ENCODE measurements around the gene MSRB3. TPM values are rescaled to one million over a fixed set of nuclear protein-coding genes. Genes with fewer than 3 reads are reported as not detected.
"Not testable (repeated sequence)": the region's sequence is repeated elsewhere in the genome, so short reads cannot be mapped to it uniquely, and the experiment has no call there.

Gene MSRB3
- total and polyA plus RNA-seq, 8 donors: 10.7 to 142 (median 27.8) TPM

GRCh38 chr12:65474831-65475230 lies 196.3 kb downstream of the MSRB3 start:
- no peak for DNase-seq
- 89 to 94% (median 92%) methylated on average over 6 of the region's 6 CpGs for WGBS, 5 donors
- no peaks in the 10 kb centered on the region for H3K9me3 ChIP-seq
- no peaks in the 10 kb centered on the region for H3K4me1 ChIP-seq
- no peaks in the 10 kb centered on the region for H3K27me3 ChIP-seq
- H3K36me3 ChIP-seq: no peaks in the 10 kb centered on the region
- H3K4me3 ChIP-seq: no peak overlapping the region
- no peak overlapping the region for H3K27ac ChIP-seq
- TF ChIP-seq EP300 (IDR thresholded peaks at IDR 0.05) (no peak), POLR2A (IDR thresholded peaks at IDR 0.05) (no peak), CTCF (IDR thresholded peaks at IDR 0.05) (no peak), POLR2AphosphoS5 (IDR thresholded peaks at IDR 0.05) (no peak)
- intact Hi-C loops (cut with DNase I; ENCODE audit: low total_unique reads): no loop called here

GRCh38 chr12:65477721-65478120 lies 199.2 kb downstream of the MSRB3 start:
- Histone ChIP-seq H3K36me3 (no peaks in the 10 kb centered on the region), H3K9me3 (no peaks in the 10 kb centered on the region), H3K4me1 (no peaks in the 10 kb centered on the region), H3K27ac (no peak overlapping the region), H3K4me3 (no peak overlapping the region), H3K27me3 (no peaks in the 10 kb centered on the region)
- no peak for DNase-seq
- TF ChIP-seq POLR2AphosphoS5 (IDR thresholded peaks at IDR 0.05) (no peak), POLR2A (IDR thresholded peaks at IDR 0.05) (no peak), EP300 (IDR thresholded peaks at IDR 0.05) (no peak), CTCF (IDR thresholded peaks at IDR 0.05) (no peak)
- intact Hi-C loops (cut with DNase I; ENCODE audit: low total_unique reads): no loop called here

- H3K4me3 ChIP-seq; intact Hi-C loops (cut with DNase I; ENCODE audit: low total_unique reads); H3K27me3 ChIP-seq; H3K4me1 ChIP-seq; H3K36me3 ChIP-seq; H3K27ac ChIP-seq; DNase-seq: not testable (repeated sequence)
- peaks cover 8 to 27% (median 15%) of the 10 kb centered on the region in 4 donors for H3K9me3 ChIP-seq
- WGBS, 5 donors: 96 to 98% (median 97%) methylated on average over 3 of the region's 3 CpGs
Observed at GRCh38 chr12:65483891-65484516, 205.5 kb downstream of the MSRB3 start.

GRCh38 chr12:65488197-65488596 lies 209.7 kb downstream of the MSRB3 start:
- intact Hi-C loops (cut with DNase I; ENCODE audit: low total_unique reads): no loop called here
- no peak for TF ChIP-seq POLR2A (IDR thresholded peaks at IDR 0.05)
- TF ChIP-seq POLR2AphosphoS5 (IDR thresholded peaks at IDR 0.05): no peak
- no peak for TF ChIP-seq CTCF (IDR thresholded peaks at IDR 0.05)
- no peak for TF ChIP-seq EP300 (IDR thresholded peaks at IDR 0.05)
- WGBS, 5 donors: 87 to 91% (median 90%) methylated on average over 4 of the region's 4 CpGs

GRCh38 chr12:65490250-65490649 lies 211.8 kb downstream of the MSRB3 start:
- no peak overlapping the region for H3K27ac ChIP-seq
- TF ChIP-seq CTCF (IDR thresholded peaks at IDR 0.05) (no peak), EP300 (IDR thresholded peaks at IDR 0.05) (no peak), POLR2AphosphoS5 (IDR thresholded peaks at IDR 0.05) (no peak), POLR2A (IDR thresholded peaks at IDR 0.05) (no peak)
- intact Hi-C loops (cut with DNase I; ENCODE audit: low total_unique reads): no loop called here

More at GRCh38 chr12:65488197-65488596, 209.7 kb downstream of the MSRB3 start:
- DNase-seq: no peak
- Histone ChIP-seq H3K4me3 (no peak overlapping the region), H3K27me3 (no peaks in the 10 kb centered on the region), H3K4me1 (no peaks in the 10 kb centered on the region), H3K9me3 (peaks cover 8 to 23% (median 15%) of the 10 kb centered on the region in 4 donors), H3K36me3 (no peaks in the 10 kb centered on the region), H3K27ac (no peak overlapping the region)

More at GRCh38 chr12:65490250-65490649, 211.8 kb downstream of the MSRB3 start:
- Histone ChIP-seq H3K9me3 (peaks cover 0 to 3% (median 0%) of the 10 kb centered on the region in 4 donors), H3K36me3 (no peaks in the 10 kb centered on the region), H3K4me3 (no peak overlapping the region), H3K27me3 (no peaks in the 10 kb centered on the region), H3K4me1 (no peaks in the 10 kb centered on the region)
- no peak for DNase-seq
